Bronchial epithelial cell (primary cell): ENCODE results near the gene LMBRD2. TPM values are rescaled to one million over a fixed set of nuclear protein-coding genes. Genes with fewer than 3 reads are reported as not detected.
"Not testable (repeated sequence)": the region's sequence is repeated elsewhere in the genome, so short reads cannot be mapped to it uniquely, and the experiment has no call there.

Experiments used
- DNase-seq: peaks from one replicate; pipeline ENCODE4 v3.0.0-alpha.2; 2010; ENCODE audit warnings: low read depth
- FAIRE-seq: peaks from 2 replicates; lab custom pipeline; 2011; peaks lifted over from hg19 to GRCh38; lab: Jason Lieb, UNC
- H3K27me3 ChIP-seq: 2 replicates; pipeline ENCODE4 v1.5.1; 2011; ENCODE audit warnings: low read length; ENCODE audit not compliant: control insufficient read depth, insufficient read depth
- H3K36me3 ChIP-seq: 2 replicates; pipeline ENCODE4 v1.5.1; 2011; ENCODE audit warnings: low read length; ENCODE audit not compliant: control insufficient read depth, insufficient read depth
- H3K4me3 ChIP-seq: 2 replicates; pipeline ENCODE4 v1.5.1; 2011; ENCODE audit warnings: mild to moderate bottlenecking, low read depth, low read length, control low read depth
- CTCF ChIP-seq: IDR thresholded peaks from 2 replicates; pipeline ENCODE4 v1.5.1; 2011; ENCODE audit warnings: mild to moderate bottlenecking, moderate library complexity, low read length, control low read depth, inconsistent platforms; ENCODE audit not compliant: insufficient read depth, severe bottlenecking
- total RNA-seq: library from RNA; depleted of rRNA; stranded (reverse); fragments of >200 nt; gene quantifications from 2 replicates; pipeline ENCODE4 v1.2.1, GENCODE V29; 2014

Gene LMBRD2
- 5.3 and 8.4 TPM in 2 replicates for total RNA-seq

GRCh38 chr5:36151434-36152323, at the start of gene LMBRD2, which contains the start of gene SKP2:
TSS of gene LMBRD2 (minus strand) at chr5:36151887. CDS start at chr5:36143349, 8,538 bp downstream.
TSS of gene SKP2 (plus strand) at chr5:36152111. CDS start at chr5:36152263, 152 bp downstream.
- DNase-seq = peak; percentile 96
- no peaks in the 10 kb centered on the region for H3K27me3 ChIP-seq
- FAIRE-seq = no peak
- no peaks in the 10 kb centered on the region for H3K36me3 ChIP-seq
- no peak for TF ChIP-seq CTCF
- H3K4me3 ChIP-seq = peak within 1 kb of the TSS; percentile 74

- peak; percentile 88 for DNase-seq
- Histone ChIP-seq H3K4me3 (no peak overlapping the region), H3K27me3 (no peaks in the 10 kb centered on the region), H3K36me3 (peaks cover 2% of the 10 kb centered on the region)
- FAIRE-seq = no peak
- TF ChIP-seq CTCF = no peak
Observed at GRCh38 chr5:36200513-36200912, 48.8 kb upstream of the LMBRD2 start.

GRCh38 chr5:36199620-36200019, 47.9 kb upstream of the LMBRD2 start:
- FAIRE-seq (no peak), DNase-seq (no peak)
- Histone ChIP-seq H3K36me3 (peaks cover 2% of the 10 kb centered on the region), H3K27me3 (no peaks in the 10 kb centered on the region), H3K4me3 (no peak overlapping the region)
- no peak for TF ChIP-seq CTCF

- FAIRE-seq, H3K27me3 ChIP-seq, H3K4me3 ChIP-seq, DNase-seq, H3K36me3 ChIP-seq: not testable (repeated sequence)
Observed at GRCh38 chr5:36198783-36199182, 47.1 kb upstream of the LMBRD2 start.

- FAIRE-seq (no peak), DNase-seq (no peak)
- no peak overlapping the region for H3K4me3 ChIP-seq
- no peak for TF ChIP-seq CTCF
- H3K27me3 ChIP-seq = no peaks in the 10 kb centered on the region
- peaks cover 2% of the 10 kb centered on the region for H3K36me3 ChIP-seq
Observed at GRCh38 chr5:36198281-36198680, 46.6 kb upstream of the LMBRD2 start.

GRCh38 chr5:36193746-36194145, 42.1 kb upstream of the LMBRD2 start:
- no peak for DNase-seq
- peaks cover 2% of the 10 kb centered on the region for H3K36me3 ChIP-seq
- H3K4me3 ChIP-seq = no peak overlapping the region
- H3K27me3 ChIP-seq = no peaks in the 10 kb centered on the region
- TF ChIP-seq CTCF = no peak
- no peak for FAIRE-seq

- H3K4me3 ChIP-seq, FAIRE-seq, H3K36me3 ChIP-seq, DNase-seq, H3K27me3 ChIP-seq: not testable (repeated sequence)
Observed at GRCh38 chr5:36184408-36184807, 32.7 kb upstream of the LMBRD2 start.
